Putamen (tissue), 1 donor: ENCODE data around the gene GIPC1.
"Not testable (repeated sequence)": the region's sequence is repeated elsewhere in the genome, so short reads cannot be mapped to it uniquely, and the experiment has no call there.

Source experiments
- DNase-seq: peaks from one replicate; pipeline ENCODE4 v3.0.0-alpha.2; 2016; ENCODE audit warnings: low spot score

Gene GIPC1

DNA sequence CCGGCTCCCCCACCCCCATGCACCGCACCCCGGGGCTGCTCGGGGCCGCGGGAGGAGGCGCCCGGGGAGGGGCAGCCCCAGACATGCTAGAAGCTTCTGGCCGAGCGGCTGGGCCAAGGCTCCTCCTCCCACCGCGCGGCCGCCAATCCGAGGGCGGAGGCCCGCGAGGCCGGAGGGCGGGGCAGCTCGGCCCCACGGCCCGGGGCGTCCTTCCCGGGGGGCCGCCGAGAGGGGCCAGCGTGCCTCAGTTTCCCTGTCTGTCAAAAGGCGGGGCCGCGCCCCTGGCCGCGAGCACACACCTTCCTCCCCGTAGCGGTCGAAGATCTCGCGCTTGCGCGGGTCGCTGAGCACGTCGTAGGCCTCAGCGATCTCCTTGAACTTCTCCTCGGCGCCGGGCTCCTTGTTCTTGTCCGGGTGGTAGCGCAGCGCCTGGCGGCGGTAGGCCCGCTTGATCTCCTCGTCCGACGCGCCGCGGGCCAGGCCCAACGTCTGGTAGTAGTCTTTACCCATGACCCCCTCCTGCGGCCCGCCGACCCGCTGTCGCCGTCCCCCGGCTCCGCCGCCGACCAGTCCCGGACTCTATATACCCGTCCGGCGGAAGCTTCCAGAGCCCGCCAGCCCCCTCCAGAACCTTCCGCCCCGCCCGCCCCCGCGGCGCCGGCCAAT, 22.0 kb upstream of the GIPC1 start, which contains the start of gene DNAJB1:
DNAJB1 (minus strand) TSS at position 558 of the 666 bp plus-strand sequence; CDS start at position 510, 48 bp downstream.
- DNase-seq, result peak; percentile 84

DNA sequence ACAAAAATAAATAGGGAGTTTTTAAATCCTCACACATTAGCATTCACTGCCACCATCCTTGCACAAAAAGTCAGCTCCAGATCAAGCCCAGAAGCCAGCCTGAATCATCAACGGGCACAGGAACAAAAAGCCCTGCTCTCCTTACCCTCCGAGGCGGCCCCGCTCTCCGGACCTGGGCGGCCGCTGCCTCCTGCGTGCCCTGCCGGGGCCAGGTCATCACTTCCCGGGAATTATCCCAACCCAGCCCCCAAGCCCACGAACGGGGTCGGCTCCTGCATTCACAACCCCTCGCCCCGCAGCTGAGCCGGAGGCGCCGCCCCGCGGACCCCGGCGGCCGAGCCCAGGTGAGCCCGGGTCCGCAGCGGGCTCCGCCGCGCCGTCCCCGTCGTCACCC, 21.5 kb upstream of the GIPC1 start:
- DNase-seq, result no peak

DNA sequence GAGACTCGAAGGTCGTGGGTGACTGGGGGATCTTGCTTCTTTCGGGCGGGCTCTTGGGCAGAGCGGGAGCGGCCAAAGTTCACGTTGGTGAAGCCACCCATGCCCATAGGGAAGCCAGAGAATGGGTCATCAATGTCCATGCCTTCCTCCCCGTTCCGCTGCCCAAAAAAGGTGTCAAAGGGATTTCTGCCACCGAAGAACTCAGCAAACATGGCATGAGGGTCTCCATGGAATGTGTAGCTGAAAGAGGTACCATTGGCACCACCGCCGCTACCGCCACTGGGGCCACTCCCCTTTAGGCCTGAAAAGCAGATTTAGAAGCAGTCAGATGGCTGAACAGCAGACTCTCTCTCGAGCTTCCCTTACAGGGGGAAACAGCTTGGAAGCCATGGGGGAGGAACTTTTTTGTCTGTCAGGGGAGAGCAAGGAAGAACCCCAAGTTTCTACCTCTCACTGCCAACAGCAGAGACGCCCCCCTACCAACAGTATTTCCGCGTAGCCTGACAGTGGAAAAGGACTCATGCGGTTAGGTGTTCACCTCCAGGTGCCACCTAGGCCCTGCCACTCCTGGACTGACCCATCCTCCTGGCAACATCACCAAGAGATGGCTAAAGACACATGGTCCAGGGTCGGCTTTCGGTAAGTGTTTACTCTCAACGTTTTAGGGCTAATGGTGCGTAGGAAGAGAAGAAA, 21.0 kb upstream of the GIPC1 start:
- no peak for DNase-seq

DNA sequence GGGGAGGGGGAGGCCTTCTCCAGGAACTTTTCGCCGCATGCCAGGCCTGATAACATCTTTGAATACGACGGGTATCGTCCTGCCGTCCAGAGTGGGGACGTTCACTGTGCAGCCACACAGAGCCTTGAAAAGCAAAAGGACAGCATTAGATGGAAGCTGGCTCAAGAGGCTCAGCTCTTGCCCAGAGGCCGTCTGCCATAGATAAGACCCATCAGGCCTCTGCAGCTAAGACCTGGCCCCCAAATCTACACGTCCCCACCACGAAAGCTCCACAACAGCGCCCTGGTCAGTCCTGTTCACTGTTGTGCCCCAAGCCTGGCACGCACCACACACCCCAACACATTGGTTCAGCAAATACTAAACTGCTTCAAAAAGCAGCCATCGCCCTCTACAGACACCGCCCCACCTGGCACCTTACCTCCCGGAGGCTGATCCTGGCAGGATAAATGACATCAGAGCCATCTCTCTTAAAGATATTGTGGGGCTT, 20.2 kb upstream of the GIPC1 start:
- DNase-seq, result no peak

DNA sequence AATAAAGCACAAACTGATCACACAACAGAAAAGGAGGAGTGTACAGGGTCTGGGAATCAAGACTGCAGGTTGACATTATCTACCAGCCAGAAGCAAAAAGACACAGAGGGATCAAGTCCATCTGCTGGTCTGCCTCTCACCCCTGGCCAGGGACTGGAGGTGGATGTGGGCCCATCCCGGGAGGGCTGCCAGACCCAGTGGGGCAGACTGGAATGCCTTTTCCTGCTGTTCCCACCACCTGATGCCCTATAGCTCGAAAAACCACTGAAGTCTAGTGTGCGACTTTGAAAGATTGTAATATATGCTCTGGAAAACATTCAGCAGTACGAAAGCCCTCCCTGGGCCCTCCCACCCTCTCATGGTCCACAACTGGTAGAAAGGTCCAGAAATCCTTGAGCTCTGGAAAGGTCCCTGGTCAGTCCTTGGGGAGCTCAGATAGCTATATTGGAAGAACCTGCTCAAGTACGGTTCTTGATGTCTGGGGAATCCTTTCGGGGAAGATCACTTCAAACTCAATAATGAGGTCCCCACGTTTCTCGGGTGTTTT, 19.6 kb upstream of the GIPC1 start:
- no peak for DNase-seq

DNA sequence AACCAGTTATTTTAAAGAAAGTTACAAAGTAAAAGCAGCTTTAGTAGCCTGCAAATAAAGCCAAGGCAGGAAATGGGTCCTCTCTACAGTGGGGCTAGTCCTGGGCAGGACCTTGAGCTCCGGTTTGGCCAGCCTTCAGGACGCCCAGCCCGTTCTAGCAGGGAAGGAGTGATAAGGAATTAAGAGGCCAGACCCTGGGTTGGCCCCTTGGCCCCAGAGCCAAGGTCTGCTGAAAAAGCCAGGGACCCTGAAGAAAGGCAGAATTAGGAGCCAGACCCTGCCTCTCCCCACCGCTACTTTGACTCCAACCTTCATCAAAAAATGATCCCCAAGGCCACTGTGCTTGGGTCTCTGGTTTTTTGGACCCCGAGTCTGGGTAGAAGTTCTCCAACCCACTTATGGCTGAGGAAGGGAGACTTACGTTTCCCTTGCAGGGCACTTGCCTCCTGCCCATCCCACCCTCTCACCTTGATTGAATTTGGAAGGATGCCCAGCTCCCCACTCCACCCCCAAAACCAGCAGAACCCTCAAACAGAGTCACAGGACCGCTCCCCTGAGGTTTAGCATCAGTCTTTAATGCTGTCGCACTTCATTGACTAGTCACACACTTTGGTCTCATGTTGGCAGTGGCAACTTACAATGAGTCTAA, 18.4 kb upstream of the GIPC1 start:
- DNase-seq, result no peak

DNA sequence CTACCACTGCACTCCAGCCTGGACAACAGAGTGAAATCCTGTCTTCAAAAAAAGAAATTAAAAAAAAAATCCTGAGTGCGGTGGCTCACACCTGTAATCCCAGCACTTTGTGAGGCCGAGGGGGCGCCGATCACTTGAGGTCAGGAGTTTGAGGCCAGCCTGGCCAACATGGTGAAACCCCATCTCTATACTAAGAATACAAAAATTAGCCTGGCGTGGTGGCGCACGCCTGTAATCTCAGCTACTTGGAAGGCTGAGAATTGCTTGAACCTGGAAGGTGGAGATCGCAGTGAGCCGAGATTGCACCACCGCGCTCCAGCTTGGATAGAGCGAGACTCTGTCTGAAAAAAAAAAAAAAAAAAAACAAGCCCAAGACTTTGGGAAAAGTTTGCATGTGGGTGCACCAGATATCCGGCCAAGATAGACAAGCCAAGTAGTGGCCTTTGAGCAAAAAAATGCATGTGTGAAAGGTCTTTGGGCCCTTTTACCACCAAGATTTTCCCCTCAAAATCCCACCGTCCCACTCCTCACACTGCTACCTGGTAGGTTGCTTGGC, 16.6 kb upstream of the GIPC1 start:
- DNase-seq, result no peak

DNA sequence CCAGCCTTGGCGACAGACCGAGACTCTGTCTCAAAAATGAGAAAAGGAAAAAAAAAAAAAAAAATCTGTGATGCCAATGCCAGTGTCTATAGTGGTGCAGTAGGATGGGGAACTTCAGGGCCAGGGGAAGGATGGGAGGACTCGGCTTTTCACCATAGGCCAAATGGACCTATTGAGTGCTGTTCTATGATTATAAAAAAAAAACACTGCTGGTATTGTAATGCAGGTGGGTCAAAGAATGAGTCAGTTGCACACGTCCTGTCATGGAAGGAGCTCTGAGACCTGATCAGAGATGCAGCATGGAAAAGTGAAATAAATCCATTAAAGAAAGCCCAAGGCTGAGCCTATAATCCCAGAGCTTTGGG, 15.3 kb upstream of the GIPC1 start:
- no peak for DNase-seq

DNA sequence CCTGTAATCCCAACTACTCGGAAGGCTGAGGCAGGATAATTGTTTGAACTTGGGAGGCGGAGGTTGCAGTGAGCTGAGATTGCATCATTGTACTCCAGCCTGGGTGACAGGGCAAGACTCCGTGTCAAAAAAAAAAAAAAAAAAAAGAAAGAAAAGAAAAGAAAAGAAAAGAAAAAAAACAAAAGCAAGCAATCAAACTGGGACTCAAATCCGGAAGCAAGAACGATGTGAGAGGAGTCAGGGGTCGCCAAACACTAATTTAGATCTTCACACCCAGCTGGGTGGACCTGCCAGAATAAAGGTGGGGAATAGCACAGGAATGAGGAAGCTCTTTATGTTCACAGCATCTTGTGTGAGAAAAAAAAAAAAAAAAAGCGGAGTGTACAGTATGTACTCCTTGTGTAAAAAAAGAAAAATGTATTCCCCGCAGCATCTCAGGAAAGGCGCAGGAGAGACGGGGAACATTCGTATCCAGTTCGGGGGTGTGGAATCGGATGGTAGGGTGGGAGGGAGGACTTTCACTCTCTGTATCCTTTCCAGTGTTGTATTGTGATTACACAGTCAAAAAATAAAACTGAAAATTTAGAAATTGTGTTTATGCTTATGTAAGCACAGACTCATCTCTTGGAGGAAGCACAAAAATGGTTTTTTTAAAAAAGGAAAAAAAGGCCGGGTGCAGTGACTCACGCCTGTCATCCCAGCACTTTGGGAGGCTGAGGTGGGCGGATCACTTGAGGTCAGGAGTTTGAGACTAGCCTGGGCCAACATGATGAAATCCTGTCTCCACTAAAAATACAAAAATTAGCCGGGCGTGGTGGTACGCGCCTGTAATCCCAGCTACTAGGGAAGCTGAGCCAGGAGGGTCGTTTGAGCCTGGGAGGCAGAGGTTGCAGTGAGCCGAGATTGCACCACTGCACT, 14.6 kb upstream of the GIPC1 start:
- DNase-seq, result no peak

DNA sequence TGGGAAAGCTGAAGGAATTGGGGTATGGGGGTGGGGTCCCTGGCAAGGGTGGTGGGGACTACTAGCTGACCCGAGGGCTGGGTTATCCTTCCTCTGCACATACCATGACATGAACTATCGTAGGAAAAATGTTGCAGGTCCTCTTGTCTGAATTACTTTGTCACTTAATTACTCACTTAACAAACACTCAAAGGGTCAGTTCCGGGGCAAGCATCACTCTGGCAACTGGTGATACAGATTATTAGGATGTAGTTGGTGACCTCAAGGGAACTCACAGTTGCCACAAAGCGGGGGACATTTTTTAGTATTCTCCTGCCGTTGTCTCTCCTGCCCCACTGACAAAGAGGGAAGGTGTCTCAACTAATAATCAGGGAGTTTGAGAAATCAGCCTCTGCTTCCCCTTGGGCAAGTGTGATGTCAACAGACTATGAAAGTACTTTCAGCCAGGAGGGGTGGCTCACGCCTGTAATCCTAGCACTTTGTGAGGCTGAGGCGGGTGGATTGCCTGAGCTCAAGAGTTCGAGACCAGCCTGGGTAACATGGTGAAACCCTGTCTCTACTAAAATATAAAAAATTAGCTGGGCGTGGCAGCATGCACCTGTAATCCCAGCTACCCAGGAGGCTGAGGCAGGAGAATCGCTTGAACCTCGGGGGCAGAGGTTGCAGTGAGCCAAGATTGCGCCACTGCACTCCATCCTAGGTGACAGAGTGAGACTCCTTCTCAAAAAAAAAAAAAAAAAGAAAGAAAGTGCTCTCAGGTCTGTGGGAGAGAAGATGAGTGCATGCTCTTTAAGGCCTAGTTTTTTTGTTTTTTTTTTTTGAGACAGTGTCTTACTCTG, 12.0 kb upstream of the GIPC1 start:
- no peak for DNase-seq

DNA sequence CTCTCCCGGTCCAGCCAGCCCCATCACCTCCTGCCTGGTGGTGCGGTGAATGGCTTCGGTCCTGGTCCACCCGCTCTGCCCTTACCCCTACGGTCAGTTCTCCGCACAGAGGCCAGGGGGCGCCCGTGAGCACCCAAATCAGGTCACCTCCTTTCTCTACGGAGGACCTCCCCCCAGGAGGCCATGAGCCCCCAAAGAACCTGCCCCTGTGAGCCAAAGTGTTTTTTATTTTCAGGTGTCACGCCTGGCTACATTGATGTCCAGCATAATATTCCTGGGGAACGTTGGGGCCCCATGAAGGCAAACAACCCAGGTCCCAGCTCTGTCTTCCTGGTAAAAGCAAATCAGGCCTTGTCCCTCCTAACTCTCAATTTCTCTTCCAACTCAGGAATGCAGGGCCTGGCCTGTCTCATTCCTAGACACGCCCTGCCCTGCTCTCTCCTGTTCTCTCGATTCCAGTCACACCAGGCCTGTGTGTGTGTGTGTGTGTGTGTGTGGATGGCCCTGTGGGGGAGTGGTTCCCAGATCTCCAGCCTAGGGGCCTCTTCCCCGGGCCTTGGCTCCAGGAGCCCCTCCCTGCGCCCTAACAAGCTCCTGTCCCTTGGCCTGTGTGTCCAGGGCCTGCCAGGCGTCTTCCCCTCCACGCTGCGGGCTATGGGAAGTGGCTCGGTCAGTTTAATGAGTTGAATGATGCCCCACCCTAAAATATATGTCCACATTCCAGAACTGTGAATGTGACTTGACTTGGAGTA, 9.7 kb upstream of the GIPC1 start:
- no peak for DNase-seq

DNA sequence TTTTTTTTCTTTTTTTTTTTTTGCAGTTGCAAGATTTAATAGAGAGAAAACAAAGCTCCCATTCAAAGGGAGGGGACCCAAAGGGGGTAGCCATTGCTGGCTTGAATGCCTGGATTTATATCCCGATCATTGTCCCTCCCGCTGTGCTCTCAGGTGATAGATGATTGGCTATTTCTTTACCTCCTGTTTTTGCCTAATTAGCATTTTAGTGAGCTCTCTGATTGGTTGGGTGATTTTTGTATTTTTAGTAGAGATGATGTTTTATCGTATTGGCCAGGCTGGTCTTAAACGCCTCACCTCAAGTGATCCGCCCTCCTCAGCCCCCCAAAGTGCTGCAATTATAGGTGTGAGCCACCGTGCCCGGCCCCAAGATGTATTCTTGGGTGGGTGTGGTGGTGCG, 8.6 kb upstream of the GIPC1 start:
- not testable (repeated sequence) for DNase-seq

DNA sequence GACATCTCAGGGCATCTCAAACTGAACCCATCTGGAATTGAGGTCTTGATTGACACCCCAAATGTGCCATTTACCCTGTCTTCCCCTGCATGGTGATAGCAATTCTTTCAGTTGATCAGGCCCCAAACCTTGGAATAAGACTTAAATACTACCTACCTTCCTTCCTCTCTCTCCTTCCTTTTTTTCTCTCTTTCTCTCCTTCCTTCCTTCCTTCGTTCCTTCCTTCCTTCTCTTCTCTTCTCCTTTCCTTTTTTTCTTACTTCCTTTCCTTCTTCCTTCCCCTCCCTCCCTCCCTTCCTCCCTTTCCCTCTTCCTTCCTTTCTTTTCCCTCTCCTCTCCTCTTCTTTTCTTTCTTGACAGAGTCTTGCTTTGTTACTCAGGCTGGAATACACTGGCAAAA, 7.4 kb upstream of the GIPC1 start:
- no peak for DNase-seq

DNA sequence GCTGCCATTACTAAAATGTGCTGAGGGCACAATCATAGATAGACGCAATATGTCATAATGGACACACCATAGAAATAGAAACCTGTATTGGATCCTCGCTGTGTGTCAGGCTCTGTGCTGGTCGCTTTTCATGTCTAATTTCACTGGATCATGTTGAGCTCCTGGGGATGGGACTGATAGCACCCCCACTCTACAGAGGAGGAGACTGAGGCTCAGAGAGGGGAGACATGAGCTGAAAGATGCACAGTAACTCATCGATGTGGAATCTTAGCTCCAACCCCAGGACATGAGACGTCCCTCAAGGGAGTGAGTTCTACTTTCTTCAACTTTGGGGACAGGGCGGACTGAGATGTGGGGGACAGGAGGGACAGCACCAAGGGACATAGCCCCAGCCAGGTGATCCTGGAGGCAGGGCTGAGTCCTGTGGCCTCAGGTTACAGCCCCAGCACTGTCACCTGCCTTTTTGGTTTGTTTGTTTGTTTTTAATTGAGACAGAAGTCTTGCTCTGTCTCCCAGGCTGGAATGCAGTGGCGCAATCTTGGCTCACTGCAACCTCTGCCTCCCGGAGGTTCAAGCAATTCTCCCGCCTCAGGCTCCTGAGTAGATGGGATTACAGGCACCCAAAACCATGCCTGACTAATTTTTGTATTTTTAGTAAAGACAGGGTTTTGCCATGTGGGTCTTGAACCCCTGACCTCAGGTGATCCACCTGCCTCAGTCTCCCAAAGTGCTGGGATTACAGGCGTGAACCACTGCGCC, 6.6 kb upstream of the GIPC1 start:
- DNase-seq, result no peak

DNA sequence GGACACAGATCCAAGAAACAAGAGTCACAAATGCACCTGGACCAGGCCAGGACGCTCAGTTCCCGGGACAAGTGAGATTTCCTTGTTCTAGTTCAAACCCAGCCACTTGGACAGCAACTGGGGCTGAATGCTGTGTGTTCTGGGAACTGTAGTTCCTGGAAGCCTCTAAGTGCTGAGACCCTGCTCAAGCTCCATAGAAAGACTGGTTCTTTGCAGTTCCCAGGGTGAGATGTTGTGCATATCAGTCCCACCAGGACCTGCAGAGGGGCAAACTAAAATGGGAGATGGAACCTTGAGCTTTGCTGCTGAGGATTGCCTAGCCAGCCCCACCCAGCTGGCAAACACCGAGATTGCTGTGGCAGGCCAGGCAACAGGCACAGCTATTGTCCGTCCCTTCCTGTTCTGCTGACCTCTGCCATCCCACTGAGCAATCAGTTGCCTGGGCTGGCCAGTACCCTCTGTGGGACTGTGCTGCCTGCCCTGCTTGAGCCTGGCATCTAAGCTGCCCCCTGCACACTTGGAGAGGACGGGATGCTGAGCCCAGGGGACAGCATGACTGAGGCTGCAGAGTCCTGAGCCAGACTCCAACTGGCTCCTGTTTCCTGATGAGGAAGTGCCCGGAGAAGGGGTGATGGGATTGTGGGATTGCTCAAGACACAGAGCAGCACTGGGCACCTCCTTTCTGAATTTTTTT, 1.4 kb upstream of the GIPC1 start:
- DNase-seq, result peak; percentile 81

DNA sequence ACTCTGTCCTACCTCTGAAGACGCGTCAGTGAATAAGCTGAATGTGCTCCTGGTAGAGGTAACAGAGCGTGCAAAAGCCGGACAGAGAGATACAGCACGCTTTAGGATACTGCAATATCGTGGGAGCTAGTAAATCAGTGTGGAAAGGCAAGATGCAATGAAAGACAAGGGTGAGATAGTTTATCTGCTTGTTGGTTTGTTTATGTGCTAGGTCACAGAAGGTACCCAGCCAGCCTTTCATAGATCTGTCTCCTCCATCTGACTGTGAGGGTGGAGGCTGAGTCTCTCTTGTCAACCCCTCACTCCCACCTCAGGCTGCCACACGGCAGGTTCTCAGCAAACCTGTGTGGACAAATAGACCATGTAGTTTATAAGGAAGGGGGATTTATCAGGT, 904 bp upstream of the GIPC1 start:
- no peak for DNase-seq

DNA sequence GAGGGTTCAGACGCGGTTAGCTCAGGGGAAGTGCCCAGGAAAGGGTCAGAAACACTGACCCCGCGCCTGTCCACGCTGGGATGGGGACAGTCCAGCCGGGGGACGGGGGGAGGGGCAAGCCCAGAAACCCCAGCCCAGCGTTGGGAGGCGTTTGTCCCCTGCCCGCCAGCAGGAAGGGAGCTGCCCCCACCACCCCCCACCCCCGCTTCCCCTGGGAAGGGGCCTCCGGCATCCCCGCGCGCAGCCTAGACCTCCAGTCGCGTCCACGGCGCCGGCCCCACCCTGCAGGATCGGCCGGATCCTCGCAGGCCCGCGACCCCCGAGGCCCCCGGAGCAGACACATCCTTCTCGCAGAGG, 277 bp downstream of the GIPC1 start:
- no peak for DNase-seq

DNA sequence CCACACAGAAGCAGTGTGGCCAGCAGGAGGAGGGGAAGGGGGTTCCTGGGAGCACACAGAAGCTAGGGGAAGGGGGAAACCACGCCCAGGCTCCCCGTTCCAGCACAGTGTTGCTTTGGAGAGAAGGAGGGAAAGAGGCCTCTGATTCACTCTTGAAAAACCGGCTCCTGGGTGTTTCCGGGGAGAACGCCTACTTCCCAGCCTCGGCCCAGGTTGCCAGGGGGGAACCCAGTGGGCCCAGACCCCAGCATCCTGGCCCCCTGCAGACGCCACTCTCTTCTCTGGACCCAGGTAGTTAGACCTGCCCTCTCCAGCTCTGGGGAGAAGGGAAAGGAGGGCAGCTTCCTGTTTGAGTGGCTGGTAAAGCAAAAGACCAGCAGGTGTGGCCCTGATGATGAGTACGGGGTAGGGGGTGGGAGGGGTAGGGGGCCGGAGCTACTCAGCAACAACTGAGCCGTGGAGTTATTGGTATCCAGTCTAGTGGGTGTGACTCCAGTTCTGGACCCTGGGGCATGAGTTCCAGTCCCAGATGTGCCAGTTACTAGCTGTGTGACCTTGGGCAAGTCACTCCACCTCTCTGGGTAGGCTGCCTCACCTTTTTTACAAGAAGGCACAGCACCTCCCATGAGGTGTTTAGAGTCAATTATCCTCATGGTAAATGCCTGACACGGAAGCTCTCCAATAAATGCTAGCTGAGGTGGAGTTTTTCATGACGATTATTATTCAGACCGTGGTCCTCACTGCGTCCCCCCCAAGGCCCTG, 836 bp downstream of the GIPC1 start:
- DNase-seq, result no peak
